Measurements from ENCODE around the gene MACC1.

Gene MACC1

GRCh38 chr7:20218279-20218678 is 1.1 kb upstream of the MACC1 start:
- TF ChIP-seq CTCF (IDR thresholded peaks at IDR 0.05; ENCODE audit: borderline replicate concordance, insufficient read depth, low read depth, low read length) = no peak
- no peak overlapping the region for H3K4me3 ChIP-seq (ENCODE audit: low read depth, low read length)

GRCh38 chr7:20216406-20217036 is 663 bp downstream of the MACC1 start:
- peak overlapping the region; percentile 14 for H3K4me3 ChIP-seq (ENCODE audit: low read depth, low read length)
- TF ChIP-seq CTCF (IDR thresholded peaks at IDR 0.05; ENCODE audit: borderline replicate concordance, insufficient read depth, low read depth, low read length) = no peak

GRCh38 chr7:20214921-20215669 is 2.1 kb downstream of the MACC1 start:
- no peak for TF ChIP-seq CTCF (IDR thresholded peaks at IDR 0.05; ENCODE audit: borderline replicate concordance, insufficient read depth, low read depth, low read length)
- H3K4me3 ChIP-seq (ENCODE audit: low read depth, low read length) = no peak overlapping the region

GRCh38 chr7:20214132-20214531 is 3.1 kb downstream of the MACC1 start:
- no peak for TF ChIP-seq CTCF (IDR thresholded peaks at IDR 0.05; ENCODE audit: borderline replicate concordance, insufficient read depth, low read depth, low read length)
- no peak overlapping the region for H3K4me3 ChIP-seq (ENCODE audit: low read depth, low read length)

- no peak for TF ChIP-seq CTCF (IDR thresholded peaks at IDR 0.05; ENCODE audit: borderline replicate concordance, insufficient read depth, low read depth, low read length)
- no peak overlapping the region for H3K4me3 ChIP-seq (ENCODE audit: low read depth, low read length)
Measured at GRCh38 chr7:20213378-20213777, 3.8 kb downstream of the MACC1 start.

GRCh38 chr7:20211376-20211775 is 5.8 kb downstream of the MACC1 start:
- H3K4me3 ChIP-seq (ENCODE audit: low read depth, low read length) = no peak overlapping the region
- TF ChIP-seq CTCF (IDR thresholded peaks at IDR 0.05; ENCODE audit: borderline replicate concordance, insufficient read depth, low read depth, low read length) = no peak
